ENCODE data around the gene SUPT20HL1.
"Not testable (repeated sequence)": the region's sequence is repeated elsewhere in the genome, so short reads cannot be mapped to it uniquely, and the experiment has no call there.

SUPT20HL1 gene

DNA sequence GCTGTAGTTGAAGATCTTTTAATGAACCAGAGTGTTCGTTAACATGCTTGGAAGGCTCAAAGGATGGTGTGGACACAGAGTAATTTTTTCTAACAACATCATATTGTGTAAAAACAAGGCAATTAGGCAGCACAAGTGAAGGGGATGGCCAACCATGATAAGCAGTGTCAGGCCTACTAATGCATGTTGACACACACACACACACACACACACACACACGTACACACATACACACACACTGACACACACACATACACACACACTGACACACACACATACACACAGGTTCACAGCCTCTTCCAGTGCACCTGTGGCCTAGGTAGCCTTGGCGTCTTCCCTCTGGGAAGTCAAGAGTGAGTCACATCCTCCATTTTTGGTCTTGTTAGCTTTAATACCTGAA, at the start of gene SUPT20HL1:
SUPT20HL1 (plus strand) TSS at position 368 of the 400 bp plus-strand sequence. CDS start 2,122 bp downstream, outside the sequence.
- Histone ChIP-seq H3K27ac (no peak within 1 kb of the TSS), H3K4me3 (no peak within 1 kb of the TSS)
- TF ChIP-seq, protein P1, sequence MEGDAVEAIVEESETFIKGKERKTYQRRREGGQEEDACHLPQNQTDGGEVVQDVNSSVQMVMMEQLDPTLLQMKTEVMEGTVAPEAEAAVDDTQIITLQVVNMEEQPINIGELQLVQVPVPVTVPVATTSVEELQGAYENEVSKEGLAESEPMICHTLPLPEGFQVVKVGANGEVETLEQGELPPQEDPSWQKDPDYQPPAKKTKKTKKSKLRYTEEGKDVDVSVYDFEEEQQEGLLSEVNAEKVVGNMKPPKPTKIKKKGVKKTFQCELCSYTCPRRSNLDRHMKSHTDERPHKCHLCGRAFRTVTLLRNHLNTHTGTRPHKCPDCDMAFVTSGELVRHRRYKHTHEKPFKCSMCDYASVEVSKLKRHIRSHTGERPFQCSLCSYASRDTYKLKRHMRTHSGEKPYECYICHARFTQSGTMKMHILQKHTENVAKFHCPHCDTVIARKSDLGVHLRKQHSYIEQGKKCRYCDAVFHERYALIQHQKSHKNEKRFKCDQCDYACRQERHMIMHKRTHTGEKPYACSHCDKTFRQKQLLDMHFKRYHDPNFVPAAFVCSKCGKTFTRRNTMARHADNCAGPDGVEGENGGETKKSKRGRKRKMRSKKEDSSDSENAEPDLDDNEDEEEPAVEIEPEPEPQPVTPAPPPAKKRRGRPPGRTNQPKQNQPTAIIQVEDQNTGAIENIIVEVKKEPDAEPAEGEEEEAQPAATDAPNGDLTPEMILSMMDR (IDR thresholded peaks at IDR 0.05): no peak
- no peak for DNase-seq (ENCODE audit: low spot score)

DNA sequence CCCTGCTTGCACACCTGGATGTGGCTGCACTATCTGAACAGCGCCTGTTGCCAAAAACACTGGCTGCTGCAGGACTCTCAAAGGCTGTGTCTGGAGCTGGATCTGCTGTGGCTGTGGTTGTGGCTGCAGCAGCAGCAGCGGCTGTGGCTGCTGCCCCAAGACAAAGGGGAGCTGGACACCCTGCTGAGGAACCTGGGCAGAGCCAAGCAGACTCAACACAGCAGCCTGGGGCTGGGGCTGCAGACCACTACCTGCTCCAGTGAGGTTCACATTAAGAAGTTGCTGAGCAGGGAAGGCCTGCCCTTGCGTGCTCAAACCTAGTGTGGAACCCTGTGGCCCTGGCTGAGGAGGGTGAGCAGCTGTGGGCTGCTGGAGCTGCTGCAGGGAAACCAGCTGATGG, 49.5 kb upstream of the SUPT20HL1 start:
- not testable (repeated sequence) for DNase-seq (ENCODE audit: low spot score); H3K27ac ChIP-seq; H3K4me3 ChIP-seq

DNA sequence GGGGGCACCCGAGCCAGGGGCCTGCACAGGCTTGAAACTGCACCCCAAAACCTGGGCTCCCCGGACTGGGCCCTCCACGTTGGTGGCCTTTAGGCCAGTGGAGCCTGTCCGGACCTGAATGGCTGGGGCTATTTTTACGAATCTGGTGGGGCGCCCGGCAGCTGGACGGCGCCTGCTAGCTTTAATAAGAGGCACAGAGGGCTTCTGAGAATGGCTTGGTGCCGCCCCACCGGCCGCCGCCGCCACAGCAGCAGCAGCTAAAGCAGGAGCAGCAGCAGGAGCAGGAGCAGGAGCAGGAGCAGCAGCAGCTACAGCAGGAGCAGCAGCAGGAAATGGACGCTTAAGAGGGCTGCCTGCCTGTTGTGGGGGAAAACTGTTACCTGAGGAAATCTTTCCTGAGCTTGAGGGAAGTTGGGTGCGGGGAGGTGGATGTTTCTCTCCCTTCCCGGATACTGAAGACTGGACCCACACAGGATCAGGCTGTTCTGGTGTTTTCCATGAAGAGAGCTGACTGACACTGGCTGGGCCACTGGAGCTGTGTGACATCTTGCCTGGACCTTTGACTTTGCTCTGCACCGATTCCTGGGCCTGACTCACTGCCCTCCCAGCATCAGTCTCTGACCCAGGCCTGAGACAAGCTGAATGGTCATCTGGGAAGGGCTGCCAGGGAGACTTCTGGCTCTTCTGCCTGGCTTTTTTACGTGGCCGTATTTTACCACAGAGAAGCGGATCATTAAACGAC, 48.8 kb upstream of the SUPT20HL1 start:
- not testable (repeated sequence) for DNase-seq (ENCODE audit: low spot score); H3K27ac ChIP-seq; H3K4me3 ChIP-seq

DNA sequence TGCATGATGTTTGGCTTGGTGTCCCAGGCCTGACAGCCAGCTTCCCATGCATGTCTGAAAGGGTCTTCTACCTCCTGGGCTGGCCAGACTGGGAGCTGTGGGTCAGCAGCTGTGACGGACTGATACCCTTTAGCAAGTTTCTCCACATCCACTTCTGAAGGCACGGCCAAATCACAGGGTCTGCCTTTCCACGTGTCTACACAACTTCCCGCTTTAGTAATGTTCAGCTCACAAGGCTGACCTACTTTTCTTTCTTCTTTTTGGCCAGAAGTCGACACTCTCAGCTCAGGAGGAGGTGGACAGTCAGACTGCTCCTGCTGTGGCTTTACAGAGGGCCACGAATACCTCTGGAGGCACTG, 48.2 kb upstream of the SUPT20HL1 start:
- not testable (repeated sequence) for H3K4me3 ChIP-seq; DNase-seq (ENCODE audit: low spot score); H3K27ac ChIP-seq

DNA sequence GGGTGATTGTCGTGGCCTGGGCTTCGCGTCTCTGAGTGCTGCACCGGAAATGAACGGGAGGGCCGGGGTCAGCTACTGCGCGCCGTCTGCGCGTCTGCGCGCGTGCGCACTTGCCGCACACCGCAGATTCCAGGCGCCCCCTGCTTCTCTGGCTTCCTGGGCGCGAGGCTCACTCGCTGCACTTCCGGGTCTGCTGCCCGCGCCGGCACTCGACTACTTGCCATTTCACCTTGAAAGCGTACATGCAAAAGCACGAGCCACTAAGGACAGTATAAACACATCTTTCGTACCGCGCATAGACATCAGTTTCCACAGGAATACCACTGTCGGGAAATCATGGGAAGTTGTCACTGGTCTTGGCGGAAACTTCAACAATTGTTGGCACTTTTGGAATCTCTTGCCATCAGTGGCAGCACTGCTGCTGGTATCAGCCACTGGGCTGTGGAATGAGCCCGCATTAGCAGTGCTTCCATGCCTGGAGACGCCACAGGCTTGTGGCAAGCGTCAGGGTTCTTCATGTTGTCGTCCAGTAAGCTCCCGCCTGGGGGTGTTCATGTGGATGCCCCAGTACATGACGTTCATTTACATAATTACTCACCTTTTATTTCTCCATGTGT, 46.3 kb upstream of the SUPT20HL1 start, which contains the start of gene SUPT20HL2:
SUPT20HL2 (minus strand) TSS at position 51 of the 617 bp plus-strand sequence. CDS start 754 bp downstream, outside the sequence.
- TF ChIP-seq, protein P1 (IDR thresholded peaks at IDR 0.05): no peak
- DNase-seq (ENCODE audit: low spot score): no peak
- Histone ChIP-seq H3K4me3 (no peak within 1 kb of the TSS), H3K27ac (no peak within 1 kb of the TSS)

DNA sequence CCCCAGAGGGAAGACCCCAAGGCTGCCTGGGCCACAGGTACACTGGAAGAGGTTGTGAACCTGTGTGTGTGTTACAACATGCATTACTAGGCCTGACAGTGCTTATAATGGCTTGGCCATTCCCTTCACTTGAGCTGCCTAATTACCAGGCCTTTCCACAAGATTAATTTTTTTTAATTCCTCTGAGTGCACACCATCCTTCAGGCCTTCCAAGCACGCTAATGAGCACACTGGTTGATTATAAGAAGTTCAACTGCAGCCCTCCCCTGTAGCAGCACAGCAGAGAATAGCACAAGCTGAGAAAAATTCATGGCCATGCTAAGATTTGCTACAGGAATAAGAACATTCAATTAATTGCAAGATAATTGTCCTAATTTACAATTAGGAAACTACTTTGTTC, 44.3 kb upstream of the SUPT20HL1 start:
- DNase-seq (ENCODE audit: low spot score): no peak
- H3K27ac ChIP-seq: no peak overlapping the region
- no peak overlapping the region for H3K4me3 ChIP-seq
- TF ChIP-seq, protein P1 (IDR thresholded peaks at IDR 0.05): no peak

DNA sequence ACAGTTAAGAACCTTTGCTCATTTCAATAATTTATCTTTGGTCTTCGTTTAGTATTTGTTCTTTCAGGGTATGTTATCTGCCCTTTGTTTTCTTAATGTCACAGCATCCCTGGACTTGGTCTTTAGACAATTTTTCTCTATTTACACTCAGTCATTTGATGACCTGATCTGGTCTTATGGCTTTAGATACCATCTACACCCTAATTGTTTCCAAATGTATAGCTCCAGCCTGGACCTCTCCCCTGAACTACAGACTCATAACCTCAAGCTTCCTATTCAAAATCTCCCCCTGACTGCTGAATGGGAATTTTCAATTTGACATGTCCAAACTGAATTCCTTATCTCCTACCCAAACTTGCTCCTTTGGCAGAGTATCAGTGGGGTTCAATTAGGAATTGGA, 42.9 kb upstream of the SUPT20HL1 start:
- H3K4me3 ChIP-seq: no peak overlapping the region
- no peak for DNase-seq (ENCODE audit: low spot score)
- H3K27ac ChIP-seq: no peak overlapping the region
- TF ChIP-seq, protein P1 (IDR thresholded peaks at IDR 0.05): no peak

DNA sequence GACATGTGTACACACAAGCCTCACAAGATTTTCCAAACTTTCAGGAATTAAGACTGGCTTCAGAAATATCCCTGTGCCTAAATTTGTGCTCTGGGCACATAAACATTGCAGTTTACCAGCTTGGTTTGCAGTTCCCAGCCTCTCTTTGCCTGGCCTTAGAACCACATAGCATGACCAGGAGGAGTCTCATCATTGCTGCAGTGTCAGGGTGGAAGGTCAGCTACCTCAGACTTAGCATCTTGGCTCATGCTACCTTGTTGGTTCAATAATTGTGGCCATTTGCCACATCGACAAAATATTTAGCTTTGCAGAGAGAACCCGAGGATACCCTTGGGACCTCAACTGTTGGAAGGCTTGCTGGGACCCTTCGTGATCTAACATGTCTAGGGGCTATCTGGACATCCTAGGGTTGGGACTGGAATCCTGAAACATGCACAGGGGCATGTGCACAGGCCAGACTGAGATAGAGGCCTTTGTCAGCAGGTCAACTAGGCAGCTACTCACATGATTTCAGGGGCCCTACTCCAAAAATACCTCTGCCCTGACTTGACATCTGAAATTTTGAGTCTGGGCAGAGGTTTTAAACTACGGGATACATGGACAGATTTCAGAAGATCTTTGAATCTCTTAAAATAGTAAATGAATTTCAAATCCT, 38.6 kb upstream of the SUPT20HL1 start:
- Histone ChIP-seq H3K27ac (no peak overlapping the region), H3K4me3 (no peak overlapping the region)
- TF ChIP-seq, protein P1 (IDR thresholded peaks at IDR 0.05): no peak
- no peak for DNase-seq (ENCODE audit: low spot score)
